Keratinocyte (primary cell): ENCODE results near the gene LARGE1. TPM values are rescaled to one million over a fixed set of nuclear protein-coding genes. Genes with fewer than 3 reads are reported as not detected.

Experiments used
- DNase-seq: peaks from one replicate; pipeline ENCODE4 v3.0.0-alpha.2; 2011; ENCODE audit warnings: low read depth, missing footprints, low spot score
- FAIRE-seq: peaks from 2 replicates; lab custom pipeline; 2011; peaks lifted over from hg19 to GRCh38; lab: Jason Lieb, UNC
- H2AFZ ChIP-seq: 2 replicates; pipeline ENCODE4 v1.6.0; 2012; ENCODE audit warnings: low read length, control low read depth, inconsistent platforms; ENCODE audit not compliant: control insufficient read depth
- H3K27ac ChIP-seq: 2 replicates; pipeline ENCODE4 v1.5.1; 2011; ENCODE audit warnings: low read length; ENCODE audit not compliant: control insufficient read depth, insufficient read depth
- H3K27me3 ChIP-seq: 3 replicates; pipeline ENCODE4 v1.6.0; 2011; ENCODE audit warnings: low read length; ENCODE audit not compliant: control insufficient read depth, insufficient read depth; ENCODE audit errors: extremely low read depth
- H3K36me3 ChIP-seq, 2 experiments: 2 replicates in 1 of 2; 3 replicates in 1 of 2; pipeline ENCODE4 v1.5.1; 2011; ENCODE audit warnings: low read length in 2 of 2, mild to moderate bottlenecking in 1 of 2; ENCODE audit not compliant: control insufficient read depth in 2 of 2, insufficient read depth in 2 of 2; ENCODE audit errors: extremely low read depth in 1 of 2
- H3K4me1 ChIP-seq: 3 replicates; pipeline ENCODE4 v1.5.1; 2011; ENCODE audit warnings: low read length; ENCODE audit not compliant: control insufficient read depth, insufficient read depth; ENCODE audit errors: extremely low read depth
- H3K4me2 ChIP-seq: 3 replicates; pipeline ENCODE4 v1.6.0; 2011; ENCODE audit warnings: low read depth, low read length; ENCODE audit not compliant: control insufficient read depth, insufficient read depth; ENCODE audit errors: extremely low read depth
- H3K4me3 ChIP-seq, 3 experiments: fragments of 200-600 bp in 1 of 3; sonication (generic) in 1 of 3; 2 replicates in 2 of 3; 3 replicates in 1 of 3; pipeline ENCODE4 v1.5.1; 2011 to 2016; ENCODE audit warnings: low read length in 3 of 3, mild to moderate bottlenecking in 3 of 3, control low read depth in 2 of 3, inconsistent platforms in 1 of 3, low read depth in 1 of 3, mixed read lengths in 1 of 3, mixed run types in 1 of 3, moderate library complexity in 1 of 3; ENCODE audit not compliant: control insufficient read depth in 2 of 3, insufficient read depth in 2 of 3; ENCODE audit errors: extremely low read depth in 1 of 3
- H3K79me2 ChIP-seq: 2 replicates; pipeline ENCODE4 v1.6.0; 2012; ENCODE audit warnings: low read length; ENCODE audit not compliant: control insufficient read depth, insufficient read depth
- H3K9ac ChIP-seq: 3 replicates; pipeline ENCODE4 v1.6.0; 2011; ENCODE audit warnings: low read length; ENCODE audit not compliant: control insufficient read depth, insufficient read depth; ENCODE audit errors: extremely low read depth
- H3K9me1 ChIP-seq: 3 replicates; pipeline ENCODE4 v1.6.0; 2011; ENCODE audit warnings: low read length; ENCODE audit not compliant: control insufficient read depth, insufficient read depth; ENCODE audit errors: extremely low read depth
- H3K9me3 ChIP-seq: 2 replicates; pipeline ENCODE4 v1.5.1; 2012; ENCODE audit warnings: low read depth, low read length; ENCODE audit not compliant: control insufficient read depth
- H4K20me1 ChIP-seq: 3 replicates; pipeline ENCODE4 v1.6.0; 2011; ENCODE audit warnings: low read length; ENCODE audit not compliant: control insufficient read depth, insufficient read depth; ENCODE audit errors: extremely low read depth
- CTCF ChIP-seq, 3 experiments: IDR thresholded peaks in 1 of 3; conservative IDR thresholded peaks in 1 of 3; optimal IDR thresholded peaks in 1 of 3; 2 replicates in 2 of 3; 3 replicates in 1 of 3; pipeline versions ENCODE3 to v1.5.1; 2011; ENCODE audit warnings: low read length in 3 of 3, mild to moderate bottlenecking in 3 of 3, moderate library complexity in 2 of 3, control low read depth in 1 of 3, inconsistent platforms in 1 of 3; ENCODE audit not compliant: insufficient read depth in 2 of 3; ENCODE audit errors: extremely low read depth in 1 of 3
- EZH2 ChIP-seq: IDR thresholded peaks from one replicate; pipeline ENCODE4 v1.6.1; 2012; ENCODE audit warnings: inconsistent platforms, mild to moderate bottlenecking, low read length, moderate library complexity
- dilution Hi-C: fragments of 300-500 bp; cut with MboI; formaldehyde crosslinking; loops from one replicate; pipeline ENCODE4 v1.7.0; 2020; ENCODE audit warnings: low sequenced_read_pairs; ENCODE audit not compliant: extremely low pct_ligation_motif_present
- polyA plus RNA-seq, 5 experiments: library from polyadenylated mRNA; depleted of rRNA in 3 of 5; stranded (reverse) in 3 of 5; stranded (forward) in 1 of 5; unstranded in 1 of 5; fragments of >200 nt; gene quantifications; 1 replicate in 1 of 5; 2 replicates in 3 of 5; 3 replicates in 1 of 5; pipeline versions ENCODE4 v1.2.1 to v1.2.3, GENCODE V29; 2011 to 2012; ENCODE audit warnings: missing spikeins in 2 of 5, low read depth in 1 of 5, low replicate concordance in 1 of 5

Gene LARGE1
- polyA plus RNA-seq, 1 donor (not counting 4 experiments of a cell fraction or from before 2014, with no cell fraction given) = 4.5 TPM

GRCh38 chr22:33781411-33781810 is 138.9 kb downstream of the LARGE1 start:
- H2AFZ ChIP-seq = no peak overlapping the region
- H3K79me2 ChIP-seq = no peaks in the 10 kb centered on the region
- H3K9ac ChIP-seq = no peak overlapping the region
- H3K27ac ChIP-seq = no peak overlapping the region
- no peaks in the 10 kb centered on the region for H3K36me3 ChIP-seq
- no peaks in the 10 kb centered on the region for H3K27me3 ChIP-seq
- no peak overlapping the region for H3K4me3 ChIP-seq
- H3K4me2 ChIP-seq = no peak overlapping the region
- H4K20me1 ChIP-seq = no peaks in the 10 kb centered on the region
- H3K9me1 ChIP-seq = no peaks in the 10 kb centered on the region
- DNase-seq = no peak
- no peaks in the 10 kb centered on the region for H3K9me3 ChIP-seq
- no peak for TF ChIP-seq CTCF (optimal IDR thresholded peaks at IDR 0.05 in 1 of 3, IDR thresholded peaks at IDR 0.05 in 1 of 3, conservative IDR thresholded peaks at IDR 0.05 in 1 of 3; ENCODE audit: extremely low read depth in 1 of 3, insufficient read depth in 2 of 3, low read length in 3 of 3)
- TF ChIP-seq EZH2 = no peak
- dilution Hi-C loops = no loop called here
- FAIRE-seq = no peak
- H3K4me1 ChIP-seq = peaks cover 9% of the 10 kb centered on the region

GRCh38 chr22:33780531-33781136 is 139.6 kb downstream of the LARGE1 start:
- Histone ChIP-seq H4K20me1 (no peaks in the 10 kb centered on the region), H3K27ac (no peak overlapping the region), H3K9me3 (no peaks in the 10 kb centered on the region), H3K9ac (no peak overlapping the region), H3K4me1 (peaks cover 3% of the 10 kb centered on the region), H3K4me2 (no peak overlapping the region), H3K9me1 (no peaks in the 10 kb centered on the region), H3K27me3 (no peaks in the 10 kb centered on the region), H2AFZ (no peak overlapping the region), H3K4me3 (no peak overlapping the region), H3K79me2 (no peaks in the 10 kb centered on the region), H3K36me3 (no peaks in the 10 kb centered on the region)
- no peak for FAIRE-seq
- no peak for DNase-seq
- dilution Hi-C loops = no loop called here
- TF ChIP-seq EZH2 = no peak
- TF ChIP-seq CTCF (optimal IDR thresholded peaks at IDR 0.05 in 1 of 3, IDR thresholded peaks at IDR 0.05 in 1 of 3, conservative IDR thresholded peaks at IDR 0.05 in 1 of 3; ENCODE audit: extremely low read depth in 1 of 3, insufficient read depth in 2 of 3, low read length in 3 of 3) = no peak
